ENCODE results near the gene SPPL2C.

SPPL2C gene

DNA sequence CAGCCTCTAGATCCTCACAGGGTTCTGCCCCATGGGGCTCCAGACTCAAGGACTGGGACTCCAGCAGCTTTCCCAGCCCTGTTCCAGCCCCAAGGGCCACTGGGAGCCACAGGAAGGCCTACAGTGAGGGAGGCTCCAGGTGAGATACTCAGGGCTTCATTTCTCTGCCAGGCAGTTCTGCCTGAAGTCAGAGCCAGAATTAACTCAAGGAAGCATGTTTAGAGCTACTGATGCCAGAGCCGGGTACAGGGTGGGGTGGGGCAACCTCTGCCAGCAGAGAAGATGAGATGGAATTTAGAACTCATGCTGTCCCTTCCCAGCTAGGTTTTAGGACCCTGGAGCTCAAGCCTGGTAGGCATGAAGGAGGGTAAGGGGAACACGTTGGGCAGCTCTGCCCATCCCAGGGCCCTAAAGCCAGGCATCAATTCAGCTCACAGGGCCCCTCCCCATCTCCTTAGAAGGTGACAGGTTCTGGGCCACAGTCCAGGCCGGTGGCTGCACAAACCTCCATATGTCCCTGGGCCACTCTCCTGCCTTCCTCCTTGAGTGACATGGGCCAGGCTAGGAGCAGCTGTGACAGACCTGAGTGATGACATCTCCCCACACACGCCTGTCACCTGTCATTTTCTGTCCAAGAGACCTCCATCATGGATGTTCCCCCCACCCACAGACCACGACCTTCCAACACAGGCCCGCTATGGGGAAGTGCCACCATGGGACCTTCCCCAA is 24.5 kb upstream of the SPPL2C start:
- no peaks in the 10 kb centered on the region for H3K36me3 ChIP-seq (ENCODE audit: low read length)
- no peaks in the 10 kb centered on the region for H4K20me1 ChIP-seq (ENCODE audit: low read depth, low read length)
- no peak overlapping the region for H2AFZ ChIP-seq (ENCODE audit: low read depth, low read length, severe bottlenecking)
- no peaks in the 10 kb centered on the region for H3K79me2 ChIP-seq (ENCODE audit: insufficient read depth, low read length)
- H3K4me3 ChIP-seq (ENCODE audit: insufficient read depth, low read length, poor library complexity, severe bottlenecking): no peak overlapping the region
- no peaks in the 10 kb centered on the region for H3K9me2 ChIP-seq (replicated peaks; ENCODE audit: insufficient read depth, low read length)
- H3K27ac ChIP-seq (ENCODE audit: low read depth, low read length): no peak overlapping the region
- H3K4me2 ChIP-seq (ENCODE audit: low read depth, low read length, poor library complexity, severe bottlenecking): no peak overlapping the region
- no peaks in the 10 kb centered on the region for H3K9me3 ChIP-seq (ENCODE audit: insufficient read depth, low read length)
- TF ChIP-seq EZH2phosphoT487 (conservative IDR thresholded peaks at IDR 0.05; ENCODE audit: low read length): no peak
- TF ChIP-seq, protein P1, sequence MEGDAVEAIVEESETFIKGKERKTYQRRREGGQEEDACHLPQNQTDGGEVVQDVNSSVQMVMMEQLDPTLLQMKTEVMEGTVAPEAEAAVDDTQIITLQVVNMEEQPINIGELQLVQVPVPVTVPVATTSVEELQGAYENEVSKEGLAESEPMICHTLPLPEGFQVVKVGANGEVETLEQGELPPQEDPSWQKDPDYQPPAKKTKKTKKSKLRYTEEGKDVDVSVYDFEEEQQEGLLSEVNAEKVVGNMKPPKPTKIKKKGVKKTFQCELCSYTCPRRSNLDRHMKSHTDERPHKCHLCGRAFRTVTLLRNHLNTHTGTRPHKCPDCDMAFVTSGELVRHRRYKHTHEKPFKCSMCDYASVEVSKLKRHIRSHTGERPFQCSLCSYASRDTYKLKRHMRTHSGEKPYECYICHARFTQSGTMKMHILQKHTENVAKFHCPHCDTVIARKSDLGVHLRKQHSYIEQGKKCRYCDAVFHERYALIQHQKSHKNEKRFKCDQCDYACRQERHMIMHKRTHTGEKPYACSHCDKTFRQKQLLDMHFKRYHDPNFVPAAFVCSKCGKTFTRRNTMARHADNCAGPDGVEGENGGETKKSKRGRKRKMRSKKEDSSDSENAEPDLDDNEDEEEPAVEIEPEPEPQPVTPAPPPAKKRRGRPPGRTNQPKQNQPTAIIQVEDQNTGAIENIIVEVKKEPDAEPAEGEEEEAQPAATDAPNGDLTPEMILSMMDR (IDR thresholded peaks at IDR 0.05; ENCODE audit: insufficient read depth, low read length, poor library complexity, severe bottlenecking): no peak
- no peak overlapping the region for H3K9ac ChIP-seq (ENCODE audit: low read length)
- no peaks in the 10 kb centered on the region for H3F3A ChIP-seq (ENCODE audit: insufficient read depth)
- H3K27me3 ChIP-seq (ENCODE audit: low read length): no peaks in the 10 kb centered on the region

DNA sequence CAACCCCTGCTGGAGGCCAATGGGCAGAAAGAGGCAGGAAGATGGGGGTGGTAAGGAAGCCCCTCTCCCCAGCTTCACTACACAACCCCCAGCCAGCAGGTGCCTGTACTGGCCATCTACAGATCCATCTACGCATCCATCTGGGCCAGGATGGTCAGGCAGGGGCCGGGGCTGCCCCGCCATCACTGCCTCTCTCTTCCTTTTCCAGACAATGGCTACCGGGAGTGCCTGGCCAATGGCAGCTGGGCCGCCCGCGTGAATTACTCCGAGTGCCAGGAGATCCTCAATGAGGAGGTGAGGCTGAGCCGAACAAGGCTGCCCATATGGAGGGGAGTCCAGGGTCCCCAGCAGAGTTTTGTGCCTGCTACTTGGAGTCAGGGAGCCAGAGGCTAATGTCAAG is 23.5 kb upstream of the SPPL2C start:
- Histone ChIP-seq H2AFZ (ENCODE audit: low read depth, low read length, severe bottlenecking) (no peak overlapping the region), H4K20me1 (ENCODE audit: low read depth, low read length) (no peaks in the 10 kb centered on the region), H3K4me2 (ENCODE audit: low read depth, low read length, poor library complexity, severe bottlenecking) (no peak overlapping the region), H3K27me3 (ENCODE audit: low read length) (no peaks in the 10 kb centered on the region), H3K36me3 (ENCODE audit: low read length) (no peaks in the 10 kb centered on the region), H3K27ac (ENCODE audit: low read depth, low read length) (no peak overlapping the region), H3K9me3 (ENCODE audit: insufficient read depth, low read length) (no peaks in the 10 kb centered on the region), H3K9me2 (replicated peaks; ENCODE audit: insufficient read depth, low read length) (no peaks in the 10 kb centered on the region), H3K4me3 (ENCODE audit: insufficient read depth, low read length, poor library complexity, severe bottlenecking) (no peak overlapping the region), H3K9ac (ENCODE audit: low read length) (no peak overlapping the region), H3K79me2 (ENCODE audit: insufficient read depth, low read length) (no peaks in the 10 kb centered on the region), H3F3A (ENCODE audit: insufficient read depth) (no peaks in the 10 kb centered on the region)
- TF ChIP-seq, protein P1 (IDR thresholded peaks at IDR 0.05; ENCODE audit: insufficient read depth, low read length, poor library complexity, severe bottlenecking): no peak

DNA sequence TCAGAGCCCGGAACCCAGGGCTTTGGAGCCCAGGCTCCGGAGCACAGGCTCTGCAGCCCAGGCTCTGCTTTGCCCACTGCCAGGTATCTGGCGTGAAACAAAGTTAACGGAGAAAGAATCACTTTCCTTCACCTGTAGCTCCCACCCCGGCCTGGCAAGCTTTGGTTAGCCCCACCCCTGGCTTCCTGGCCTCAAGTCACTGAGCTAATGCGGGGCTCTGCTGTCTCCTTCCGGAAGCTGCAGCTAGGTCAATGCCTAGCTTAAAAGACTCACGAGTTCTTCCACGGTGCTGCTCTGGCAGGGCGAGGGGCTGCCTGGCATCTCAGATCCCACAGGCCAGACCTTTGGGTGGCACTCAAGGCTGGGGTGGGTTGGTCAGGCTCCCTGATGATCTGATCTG is 21.1 kb upstream of the SPPL2C start:
- Histone ChIP-seq H3K27me3 (ENCODE audit: low read length) (no peaks in the 10 kb centered on the region), H3K9me3 (ENCODE audit: insufficient read depth, low read length) (no peaks in the 10 kb centered on the region), H3K4me2 (ENCODE audit: low read depth, low read length, poor library complexity, severe bottlenecking) (no peak overlapping the region), H3F3A (ENCODE audit: insufficient read depth) (no peaks in the 10 kb centered on the region), H3K36me3 (ENCODE audit: low read length) (no peaks in the 10 kb centered on the region), H3K27ac (ENCODE audit: low read depth, low read length) (no peak overlapping the region), H4K20me1 (ENCODE audit: low read depth, low read length) (no peaks in the 10 kb centered on the region), H3K9me2 (replicated peaks; ENCODE audit: insufficient read depth, low read length) (no peaks in the 10 kb centered on the region), H3K9ac (ENCODE audit: low read length) (no peak overlapping the region), H3K79me2 (ENCODE audit: insufficient read depth, low read length) (no peaks in the 10 kb centered on the region), H3K4me3 (ENCODE audit: insufficient read depth, low read length, poor library complexity, severe bottlenecking) (no peak overlapping the region), H2AFZ (ENCODE audit: low read depth, low read length, severe bottlenecking) (no peak overlapping the region)
- TF ChIP-seq, protein P1 (IDR thresholded peaks at IDR 0.05; ENCODE audit: insufficient read depth, low read length, poor library complexity, severe bottlenecking): no peak
- no peak for TF ChIP-seq EZH2phosphoT487 (conservative IDR thresholded peaks at IDR 0.05; ENCODE audit: low read length)
